ENCODE results near the gene RYR3. TPM values are rescaled to one million over a fixed set of nuclear protein-coding genes. Genes with fewer than 3 reads are reported as not detected.
"Not testable (repeated sequence)": the region's sequence is repeated elsewhere in the genome, so short reads cannot be mapped to it uniquely, and the experiment has no call there.

The RYR3 gene
- polyA plus RNA-seq, 2 donors: 1.0 to 1.8 TPM

DNA sequence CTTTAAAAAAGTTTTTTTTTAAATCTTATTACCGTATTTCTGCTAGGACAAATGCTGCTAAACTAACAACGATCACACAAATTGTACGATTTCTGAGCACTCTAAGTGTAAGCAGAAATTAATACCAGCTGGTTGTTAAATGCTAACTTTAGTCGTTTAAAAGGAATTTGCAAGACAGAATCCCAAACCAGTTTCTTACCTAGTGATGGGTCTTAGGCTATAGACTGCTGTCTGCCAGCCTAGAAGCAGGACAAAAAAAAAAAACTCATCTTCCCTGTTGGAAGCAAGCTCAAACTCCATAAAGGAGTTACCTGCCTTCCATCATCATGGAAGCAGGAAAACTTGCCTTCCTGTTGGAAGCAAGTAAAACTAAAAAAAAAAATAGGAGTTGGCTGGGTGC lies 287.6 kb downstream of the RYR3 start:
- H3K4me3 ChIP-seq (ENCODE audit: low read depth in 1 of 2, low read length in 2 of 2); H3K4me1 ChIP-seq (ENCODE audit: control insufficient read depth in 2 of 2, insufficient read depth in 2 of 2, low read length in 1 of 2); H3K27me3 ChIP-seq (ENCODE audit: control insufficient read depth in 1 of 2, insufficient read depth in 2 of 2, low read length in 2 of 2); H3K36me3 ChIP-seq (ENCODE audit: control insufficient read depth in 2 of 2, insufficient read depth in 2 of 2, low read length in 1 of 2); H3K9me3 ChIP-seq (ENCODE audit: control insufficient read depth in 2 of 2, insufficient read depth in 1 of 2, low read depth in 1 of 2, low read length in 1 of 2); H3K27ac ChIP-seq (ENCODE audit: low read depth in 2 of 2, low read length in 1 of 2): not testable (repeated sequence)
- WGBS, 2 donors: 61 to 67% methylated on average over 4 of the region's 4 CpGs

GRCh38 chr15:33600212-33600611 lies 289.4 kb downstream of the RYR3 start:
- WGBS, 2 donors: 52 to 74% methylated on average over 7 of the region's 7 CpGs
- H3K27ac ChIP-seq (ENCODE audit: low read depth in 2 of 2, low read length in 1 of 2): no peak overlapping the region
- H3K4me1 ChIP-seq (ENCODE audit: control insufficient read depth in 2 of 2, insufficient read depth in 2 of 2, low read length in 1 of 2): no peaks in the 10 kb centered on the region
- H3K9me3 ChIP-seq (ENCODE audit: control insufficient read depth in 2 of 2, insufficient read depth in 1 of 2, low read depth in 1 of 2, low read length in 1 of 2): peaks cover 0 to 2% of the 10 kb centered on the region in 2 donors
- H3K27me3 ChIP-seq (ENCODE audit: control insufficient read depth in 1 of 2, insufficient read depth in 2 of 2, low read length in 2 of 2): no peaks in the 10 kb centered on the region
- H3K36me3 ChIP-seq (ENCODE audit: control insufficient read depth in 2 of 2, insufficient read depth in 2 of 2, low read length in 1 of 2): no peaks in the 10 kb centered on the region
- no peak overlapping the region for H3K4me3 ChIP-seq (ENCODE audit: low read depth in 1 of 2, low read length in 2 of 2)

- Histone ChIP-seq H3K4me3 (ENCODE audit: low read depth in 1 of 2, low read length in 2 of 2) (no peak overlapping the region), H3K36me3 (ENCODE audit: control insufficient read depth in 2 of 2, insufficient read depth in 2 of 2, low read length in 1 of 2) (no peaks in the 10 kb centered on the region), H3K4me1 (ENCODE audit: control insufficient read depth in 2 of 2, insufficient read depth in 2 of 2, low read length in 1 of 2) (no peaks in the 10 kb centered on the region), H3K27ac (ENCODE audit: low read depth in 2 of 2, low read length in 1 of 2) (no peak overlapping the region), H3K27me3 (ENCODE audit: control insufficient read depth in 1 of 2, insufficient read depth in 2 of 2, low read length in 2 of 2) (no peaks in the 10 kb centered on the region), H3K9me3 (ENCODE audit: control insufficient read depth in 2 of 2, insufficient read depth in 1 of 2, low read depth in 1 of 2, low read length in 1 of 2) (peaks cover 0 to 2% of the 10 kb centered on the region in 2 donors)
- WGBS, 2 donors: 80 to 85% methylated on average over 4 of the region's 4 CpGs
Measured at GRCh38 chr15:33601461-33601860, 290.7 kb downstream of the RYR3 start.

DNA sequence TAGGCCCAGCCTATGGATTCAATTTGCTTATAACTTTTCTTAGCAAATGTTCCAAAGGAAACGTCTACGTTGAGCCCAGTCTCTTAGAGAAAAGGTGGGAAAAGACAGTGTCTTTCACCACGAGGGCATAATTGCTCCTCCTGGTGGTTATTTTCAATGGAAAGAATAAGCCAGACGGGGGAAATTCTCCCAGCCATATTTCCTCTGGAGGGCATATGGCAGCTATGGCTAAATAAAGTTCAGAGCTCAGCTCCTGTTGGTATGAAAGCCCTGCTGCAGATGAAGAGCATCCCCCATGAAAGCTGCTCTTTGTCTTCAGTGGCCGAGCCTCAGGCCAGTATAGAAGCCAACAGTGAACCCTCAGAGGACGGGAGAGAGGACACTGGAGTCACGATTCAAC lies 297.9 kb downstream of the RYR3 start:
- Histone ChIP-seq H3K36me3 (ENCODE audit: control insufficient read depth in 2 of 2, insufficient read depth in 2 of 2, low read length in 1 of 2) (no peaks in the 10 kb centered on the region), H3K27ac (ENCODE audit: low read depth in 2 of 2, low read length in 1 of 2) (no peak overlapping the region), H3K4me3 (ENCODE audit: low read depth in 1 of 2, low read length in 2 of 2) (no peak overlapping the region), H3K27me3 (ENCODE audit: control insufficient read depth in 1 of 2, insufficient read depth in 2 of 2, low read length in 2 of 2) (no peaks in the 10 kb centered on the region), H3K4me1 (ENCODE audit: control insufficient read depth in 2 of 2, insufficient read depth in 2 of 2, low read length in 1 of 2) (no peaks in the 10 kb centered on the region), H3K9me3 (ENCODE audit: control insufficient read depth in 2 of 2, insufficient read depth in 1 of 2, low read depth in 1 of 2, low read length in 1 of 2) (no peaks in the 10 kb centered on the region)
- 48 to 52% methylated on average over 7 of the region's 7 CpGs for WGBS, 2 donors

DNA sequence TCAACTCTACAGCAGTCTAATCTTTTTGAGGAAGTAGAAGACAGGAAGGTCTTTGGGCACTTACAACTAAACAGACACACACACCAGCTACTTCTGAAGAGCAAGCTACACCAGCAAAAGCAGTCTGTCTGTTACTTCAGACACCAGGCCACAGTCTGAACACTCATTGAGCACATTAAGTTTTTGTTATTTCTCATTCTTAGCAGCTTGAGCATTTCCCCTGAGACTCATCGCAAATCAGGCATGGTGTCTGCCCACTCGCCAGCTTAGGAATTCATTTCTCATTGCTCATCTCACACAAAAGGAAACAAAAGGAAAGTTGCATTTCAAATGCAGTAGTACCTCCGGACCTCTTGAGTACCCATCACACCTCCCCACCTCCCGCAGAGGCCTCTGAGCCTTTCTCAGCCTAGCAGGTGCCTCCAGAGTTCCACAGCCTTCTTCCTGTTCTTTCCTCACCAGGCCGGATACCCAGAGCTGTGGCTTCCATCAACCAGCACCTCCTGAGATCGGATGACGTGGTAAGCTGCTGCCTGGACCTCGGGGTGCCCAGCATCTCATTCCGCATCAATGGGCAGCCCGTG lies 302.0 kb downstream of the RYR3 start:
- WGBS, 2 donors: 81 to 85% methylated on average over 10 of the region's 10 CpGs
- H3K9me3 ChIP-seq (ENCODE audit: control insufficient read depth in 2 of 2, insufficient read depth in 1 of 2, low read depth in 1 of 2, low read length in 1 of 2): no peaks in the 10 kb centered on the region
- no peak overlapping the region for H3K27ac ChIP-seq (ENCODE audit: low read depth in 2 of 2, low read length in 1 of 2)
- H3K4me1 ChIP-seq (ENCODE audit: control insufficient read depth in 2 of 2, insufficient read depth in 2 of 2, low read length in 1 of 2): no peaks in the 10 kb centered on the region
- no peak overlapping the region for H3K4me3 ChIP-seq (ENCODE audit: low read depth in 1 of 2, low read length in 2 of 2)
- no peaks in the 10 kb centered on the region for H3K36me3 ChIP-seq (ENCODE audit: control insufficient read depth in 2 of 2, insufficient read depth in 2 of 2, low read length in 1 of 2)
- no peaks in the 10 kb centered on the region for H3K27me3 ChIP-seq (ENCODE audit: control insufficient read depth in 1 of 2, insufficient read depth in 2 of 2, low read length in 2 of 2)

DNA sequence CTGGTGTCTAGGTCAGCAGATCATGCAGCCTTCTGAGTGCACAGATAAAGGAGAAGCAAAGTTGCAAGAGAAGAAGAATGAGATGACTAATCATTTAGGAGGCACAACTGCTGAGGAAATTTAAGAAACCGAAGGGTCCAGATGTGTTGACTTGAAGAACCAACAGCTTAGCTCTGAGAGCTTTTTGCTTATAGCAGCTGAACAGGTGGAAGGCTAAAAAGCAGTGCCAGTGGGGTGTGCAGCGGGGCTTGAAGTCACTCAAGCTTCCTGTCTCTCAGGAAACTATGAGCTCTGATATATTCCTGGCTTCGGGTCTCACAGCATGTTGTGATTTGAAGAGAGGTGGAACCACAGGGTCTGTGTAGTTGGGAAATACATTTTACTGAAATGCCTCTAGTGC lies 305.7 kb downstream of the RYR3 start:
- Histone ChIP-seq H3K9me3 (ENCODE audit: control insufficient read depth in 2 of 2, insufficient read depth in 1 of 2, low read depth in 1 of 2, low read length in 1 of 2) (no peaks in the 10 kb centered on the region), H3K4me1 (ENCODE audit: control insufficient read depth in 2 of 2, insufficient read depth in 2 of 2, low read length in 1 of 2) (no peaks in the 10 kb centered on the region), H3K36me3 (ENCODE audit: control insufficient read depth in 2 of 2, insufficient read depth in 2 of 2, low read length in 1 of 2) (no peaks in the 10 kb centered on the region), H3K27me3 (ENCODE audit: control insufficient read depth in 1 of 2, insufficient read depth in 2 of 2, low read length in 2 of 2) (no peaks in the 10 kb centered on the region), H3K27ac (ENCODE audit: low read depth in 2 of 2, low read length in 1 of 2) (no peak overlapping the region), H3K4me3 (ENCODE audit: low read depth in 1 of 2, low read length in 2 of 2) (no peak overlapping the region)
- 52 to 61% methylated on average over 3 of the region's 3 CpGs for WGBS, 2 donors

- H3K4me3 ChIP-seq (ENCODE audit: low read depth in 1 of 2, low read length in 2 of 2): no peak overlapping the region
- no peaks in the 10 kb centered on the region for H3K36me3 ChIP-seq (ENCODE audit: control insufficient read depth in 2 of 2, insufficient read depth in 2 of 2, low read length in 1 of 2)
- WGBS, 2 donors: 73 to 76% methylated on average over 5 of the region's 5 CpGs
- H3K27me3 ChIP-seq (ENCODE audit: control insufficient read depth in 1 of 2, insufficient read depth in 2 of 2, low read length in 2 of 2): no peaks in the 10 kb centered on the region
- H3K4me1 ChIP-seq (ENCODE audit: control insufficient read depth in 2 of 2, insufficient read depth in 2 of 2, low read length in 1 of 2): no peaks in the 10 kb centered on the region
- H3K9me3 ChIP-seq (ENCODE audit: control insufficient read depth in 2 of 2, insufficient read depth in 1 of 2, low read depth in 1 of 2, low read length in 1 of 2): no peaks in the 10 kb centered on the region
- H3K27ac ChIP-seq (ENCODE audit: low read depth in 2 of 2, low read length in 1 of 2): no peak overlapping the region
Measured at GRCh38 chr15:33618350-33618749, 307.6 kb downstream of the RYR3 start.

- H3K9me3 ChIP-seq (ENCODE audit: control insufficient read depth in 2 of 2, insufficient read depth in 1 of 2, low read depth in 1 of 2, low read length in 1 of 2): no peaks in the 10 kb centered on the region
- H3K4me3 ChIP-seq (ENCODE audit: low read depth in 1 of 2, low read length in 2 of 2): no peak overlapping the region
- no peak overlapping the region for H3K27ac ChIP-seq (ENCODE audit: low read depth in 2 of 2, low read length in 1 of 2)
- no peaks in the 10 kb centered on the region for H3K27me3 ChIP-seq (ENCODE audit: control insufficient read depth in 1 of 2, insufficient read depth in 2 of 2, low read length in 2 of 2)
- H3K4me1 ChIP-seq (ENCODE audit: control insufficient read depth in 2 of 2, insufficient read depth in 2 of 2, low read length in 1 of 2): no peaks in the 10 kb centered on the region
- no peaks in the 10 kb centered on the region for H3K36me3 ChIP-seq (ENCODE audit: control insufficient read depth in 2 of 2, insufficient read depth in 2 of 2, low read length in 1 of 2)
Measured at GRCh38 chr15:33621141-33621540, 310.4 kb downstream of the RYR3 start.

DNA sequence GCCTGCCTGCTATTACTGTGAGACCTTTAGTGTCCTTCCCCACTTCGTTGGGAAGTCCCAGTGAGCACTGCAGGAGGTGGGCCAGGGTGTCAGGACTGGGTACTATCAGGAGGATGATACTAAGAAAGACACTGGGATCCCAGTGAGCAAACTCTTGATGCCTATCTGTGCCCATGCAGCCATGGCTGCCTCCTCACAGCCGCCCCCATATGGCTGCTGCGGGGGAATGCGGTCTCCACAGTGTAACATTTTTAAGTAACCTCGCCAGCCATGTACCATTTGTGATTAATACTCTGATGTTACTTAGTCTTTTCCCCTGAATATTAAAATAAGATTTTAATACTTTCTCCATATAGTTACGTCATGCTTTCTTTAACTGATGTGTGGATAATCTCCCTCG lies 312.2 kb downstream of the RYR3 start:
- Histone ChIP-seq H3K36me3 (ENCODE audit: control insufficient read depth in 2 of 2, insufficient read depth in 2 of 2, low read length in 1 of 2) (no peaks in the 10 kb centered on the region), H3K27me3 (ENCODE audit: control insufficient read depth in 1 of 2, insufficient read depth in 2 of 2, low read length in 2 of 2) (no peaks in the 10 kb centered on the region), H3K9me3 (ENCODE audit: control insufficient read depth in 2 of 2, insufficient read depth in 1 of 2, low read depth in 1 of 2, low read length in 1 of 2) (no peaks in the 10 kb centered on the region), H3K4me1 (ENCODE audit: control insufficient read depth in 2 of 2, insufficient read depth in 2 of 2, low read length in 1 of 2) (no peaks in the 10 kb centered on the region), H3K27ac (ENCODE audit: low read depth in 2 of 2, low read length in 1 of 2) (no peak overlapping the region), H3K4me3 (ENCODE audit: low read depth in 1 of 2, low read length in 2 of 2) (no peak overlapping the region)
- WGBS, 2 donors: 89% methylated on average over 7 of the region's 7 CpGs

GRCh38 chr15:33624439-33624838 lies 313.7 kb downstream of the RYR3 start:
- Histone ChIP-seq H3K4me3 (ENCODE audit: low read depth in 1 of 2, low read length in 2 of 2) (no peak overlapping the region), H3K9me3 (ENCODE audit: control insufficient read depth in 2 of 2, insufficient read depth in 1 of 2, low read depth in 1 of 2, low read length in 1 of 2) (no peaks in the 10 kb centered on the region), H3K27me3 (ENCODE audit: control insufficient read depth in 1 of 2, insufficient read depth in 2 of 2, low read length in 2 of 2) (no peaks in the 10 kb centered on the region), H3K36me3 (ENCODE audit: control insufficient read depth in 2 of 2, insufficient read depth in 2 of 2, low read length in 1 of 2) (no peaks in the 10 kb centered on the region), H3K27ac (ENCODE audit: low read depth in 2 of 2, low read length in 1 of 2) (no peak overlapping the region), H3K4me1 (ENCODE audit: control insufficient read depth in 2 of 2, insufficient read depth in 2 of 2, low read length in 1 of 2) (no peaks in the 10 kb centered on the region)
- 46 to 48% methylated on average over 3 of the region's 3 CpGs for WGBS, 2 donors
